ENCODE data around the gene UBAP1L. TPM values are rescaled to one million over a fixed set of nuclear protein-coding genes. Genes with fewer than 3 reads are reported as not detected.

Gene UBAP1L
- total RNA-seq, 2 donors from 2014 or later: 3.4 to 4.6 TPM

DNA sequence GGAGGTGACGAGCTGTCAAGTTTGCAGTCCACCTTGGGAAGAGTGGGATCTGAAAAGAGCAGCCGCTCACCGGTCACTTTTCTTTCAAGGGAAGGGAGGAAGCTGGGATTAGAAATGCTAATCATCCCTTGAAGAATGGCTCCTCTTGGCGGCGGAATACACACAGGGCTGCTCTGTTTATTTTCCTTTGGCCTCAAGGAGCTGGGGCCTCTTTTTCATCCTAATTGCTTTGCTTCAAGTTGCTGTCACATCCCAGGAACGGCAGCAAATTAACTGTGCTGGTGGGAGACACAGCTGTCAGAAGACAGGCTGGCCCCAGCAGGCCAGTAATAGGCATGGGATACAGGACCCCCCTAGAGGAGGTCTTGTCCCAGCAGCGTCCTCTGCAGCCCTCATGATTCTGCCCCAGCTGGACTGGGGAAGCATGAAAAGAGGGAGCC lies 31.7 kb downstream of the UBAP1L start:
- intact Hi-C loops (cut with DNase I): no loop called here
- no peak for DNase-seq
- Histone ChIP-seq H3K4me1 (peaks cover 1% of the 10 kb centered on the region), H3K9me3 (no peaks in the 10 kb centered on the region), H3K36me3 (replicated peaks in 1 of 2; ENCODE audit: insufficient read depth in 1 of 2, low read depth in 2 of 2) (no peaks in the 10 kb centered on the region), H3K27me3 (no peaks in the 10 kb centered on the region), H3K4me3 (no peak overlapping the region), H3K27ac (no peak overlapping the region)
- TF ChIP-seq POLR2A (IDR thresholded peaks at IDR 0.05) (no peak), CTCF (IDR thresholded peaks at IDR 0.05) (peak in 1 of 7 experiments; percentile 13)
- 33 to 36% methylated on average over 7 of the region's 7 CpGs for WGBS, 2 donors
- ATAC-seq: no peak

GRCh38 chr15:65082303-65082953 lies 32.6 kb downstream of the UBAP1L start:
- TF ChIP-seq POLR2A (IDR thresholded peaks at IDR 0.05): no peak
- no peak for TF ChIP-seq CTCF (IDR thresholded peaks at IDR 0.05)
- H3K9me3 ChIP-seq: no peaks in the 10 kb centered on the region
- whole genome bisulfite sequencing, 2 donors: 16 to 23% methylated on average over 7 of the region's 7 CpGs
- H3K4me3 ChIP-seq: no peak overlapping the region
- no peaks in the 10 kb centered on the region for H3K36me3 ChIP-seq (replicated peaks in 1 of 2; ENCODE audit: insufficient read depth in 1 of 2, low read depth in 2 of 2)
- peaks cover 10% of the 10 kb centered on the region for H3K4me1 ChIP-seq
- DNase-seq (no peak), ATAC-seq (no peak)
- intact Hi-C loops (cut with DNase I): no loop called here
- no peak overlapping the region for H3K27ac ChIP-seq
- H3K27me3 ChIP-seq: peaks cover 0 to 3% of the 10 kb centered on the region in 2 donors

DNA sequence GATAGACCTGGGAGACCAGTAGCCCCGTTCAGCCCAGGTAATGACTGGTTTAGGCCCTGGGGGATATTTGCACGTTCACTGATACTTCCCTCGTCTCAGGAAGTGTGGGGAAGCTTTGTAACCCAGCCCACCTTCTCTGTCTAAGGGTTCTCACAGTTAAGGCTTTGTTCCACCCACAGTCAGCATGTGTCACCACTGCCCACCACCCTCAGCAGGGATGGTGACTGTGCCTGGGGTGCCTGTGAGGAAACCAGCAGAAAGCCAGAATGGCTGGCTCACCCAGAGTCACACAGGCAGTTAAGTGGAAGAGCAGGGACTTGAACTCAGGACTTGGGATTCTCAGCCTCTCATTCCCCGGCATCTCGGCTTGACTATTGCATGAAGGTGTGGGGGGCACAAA lies 33.2 kb downstream of the UBAP1L start:
- no peak for ATAC-seq
- intact Hi-C loops (cut with DNase I): no loop called here
- no peak for DNase-seq
- Histone ChIP-seq H3K9me3 (no peaks in the 10 kb centered on the region), H3K4me3 (no peak overlapping the region), H3K27me3 (peaks cover 0 to 9% of the 10 kb centered on the region in 2 donors), H3K27ac (no peak overlapping the region), H3K36me3 (replicated peaks in 1 of 2; ENCODE audit: insufficient read depth in 1 of 2, low read depth in 2 of 2) (no peaks in the 10 kb centered on the region), H3K4me1 (peaks cover 10% of the 10 kb centered on the region)
- TF ChIP-seq CTCF (IDR thresholded peaks at IDR 0.05) (no peak), POLR2A (IDR thresholded peaks at IDR 0.05) (no peak)
- 46 to 63% methylated on average over 4 to 5 of the region's 5 CpGs for WGBS, 2 donors

GRCh38 chr15:65081270-65081669 lies 33.7 kb downstream of the UBAP1L start:
- peaks cover 10% of the 10 kb centered on the region for H3K4me1 ChIP-seq
- DNase-seq: no peak

More at GRCh38 chr15:65081270-65081669, 33.7 kb downstream of the UBAP1L start:
- no peak overlapping the region for H3K27ac ChIP-seq
- no peaks in the 10 kb centered on the region for H3K9me3 ChIP-seq
- ATAC-seq: no peak
- no peak overlapping the region for H3K4me3 ChIP-seq
- intact Hi-C loops (cut with DNase I): no loop called here
- no peaks in the 10 kb centered on the region for H3K36me3 ChIP-seq (replicated peaks in 1 of 2; ENCODE audit: insufficient read depth in 1 of 2, low read depth in 2 of 2)
- peaks cover 0 to 9% of the 10 kb centered on the region in 2 donors for H3K27me3 ChIP-seq
- no peak for TF ChIP-seq CTCF (IDR thresholded peaks at IDR 0.05)
- TF ChIP-seq POLR2A (IDR thresholded peaks at IDR 0.05): no peak
- 58% methylated on average over 6 of the region's 6 CpGs for WGBS, 2 donors
